Endothelial cell of umbilical vein (primary cell): ENCODE measurements around the gene SLC16A4. TPM values are rescaled to one million over a fixed set of nuclear protein-coding genes. Genes with fewer than 3 reads are reported as not detected.

ENCODE experiments used
- BruUV-seq: library from RNA; stranded (reverse); fragments of 400-500 nt; replicated peaks from 2 replicates; lab custom pipeline; 2021; lab: Mats Ljungman, UMichigan
- CTCF ChIA-PET: fragments of 300-600, 350-600 bp; sonication (Branson Sonifier 250); formaldehyde crosslinking; loops from one replicate; lab custom pipeline; 2021; ENCODE audit warnings: antibody characterized with exemption, inconsistent platforms; lab: Charles Lee
- POLR2A ChIA-PET: fragments of 300-600, 350-600 bp; sonication (Branson Sonifier 250); formaldehyde crosslinking; loops from one replicate; lab custom pipeline; 2021; ENCODE audit warnings: antibody characterized with exemption, inconsistent platforms; lab: Charles Lee
- DNase-seq: peaks from one replicate; pipeline ENCODE4 v3.0.0-alpha.2; 2011; ENCODE audit warnings: low read depth, low spot score
- FAIRE-seq: peaks from 2 replicates; lab custom pipeline; 2011; peaks lifted over from hg19 to GRCh38; lab: Jason Lieb, UNC
- H2AFZ ChIP-seq: 2 replicates; pipeline ENCODE4 v1.6.0; 2012; ENCODE audit warnings: low read depth, low read length, control low read depth, inconsistent platforms
- H3K27ac ChIP-seq: 2 replicates; pipeline ENCODE4 v1.5.1; 2011; ENCODE audit warnings: low read depth, mild to moderate bottlenecking, control low read depth, low read length, moderate library complexity; ENCODE audit not compliant: insufficient read depth
- H3K27me3 ChIP-seq, 2 experiments: 2 replicates each; pipeline versions ENCODE4 v1.6.0 to v1.6.1; 2011; ENCODE audit warnings: low read length in 2 of 2, mixed read lengths in 1 of 2; ENCODE audit not compliant: control insufficient read depth in 2 of 2, insufficient read depth in 2 of 2
- H3K36me3 ChIP-seq, 2 experiments: 2 replicates in 1 of 2; 3 replicates in 1 of 2; pipeline ENCODE4 v1.5.1; 2011; ENCODE audit warnings: low read length in 2 of 2, mild to moderate bottlenecking in 1 of 2, moderate library complexity in 1 of 2; ENCODE audit not compliant: control insufficient read depth in 2 of 2, insufficient read depth in 2 of 2; ENCODE audit errors: extremely low read depth in 1 of 2
- H3K4me1 ChIP-seq: 3 replicates; pipeline ENCODE4 v1.5.1; 2011; ENCODE audit warnings: mild to moderate bottlenecking, low read length; ENCODE audit not compliant: control insufficient read depth, insufficient read depth; ENCODE audit errors: extremely low read depth
- H3K4me2 ChIP-seq: 2 replicates; pipeline ENCODE4 v1.6.1; 2011; ENCODE audit warnings: low read length, control low read depth, mixed read lengths; ENCODE audit not compliant: insufficient read depth
- H3K4me3 ChIP-seq, 3 experiments: fragments of 200-600 bp in 1 of 3; sonication (generic), shearing (Covaris generic) in 1 of 3; replicated peaks in 1 of 3; 2 replicates each; pipeline ENCODE4 v1.5.1; 2011 to 2016; ENCODE audit warnings: control low read depth in 3 of 3, low read length in 3 of 3, mild to moderate bottlenecking in 2 of 3, inconsistent platforms in 1 of 3, low read depth in 1 of 3, moderate library complexity in 1 of 3; ENCODE audit not compliant: insufficient read depth in 1 of 3
- H3K79me2 ChIP-seq: 2 replicates; pipeline ENCODE4 v1.6.0; 2012; ENCODE audit warnings: low read length, inconsistent platforms; ENCODE audit not compliant: control insufficient read depth, insufficient read depth
- H3K9ac ChIP-seq: replicated peaks from 2 replicates; pipeline ENCODE3; 2011; ENCODE audit warnings: low read length, control low read depth; ENCODE audit not compliant: insufficient read depth; ENCODE audit errors: extremely low read depth
- H3K9me1 ChIP-seq: replicated peaks from 3 replicates; pipeline ENCODE4 v1.6.0; 2011; ENCODE audit warnings: mild to moderate bottlenecking, low read length; ENCODE audit not compliant: control insufficient read depth, insufficient read depth; ENCODE audit errors: extremely low read depth
- H3K9me3 ChIP-seq: replicated peaks from 2 replicates; pipeline ENCODE4 v1.5.1; 2012; ENCODE audit warnings: low read length, inconsistent platforms; ENCODE audit not compliant: control insufficient read depth, insufficient read depth
- H4K20me1 ChIP-seq: replicated peaks from 2 replicates; pipeline ENCODE3; 2011; ENCODE audit warnings: mild to moderate bottlenecking, low read length; ENCODE audit not compliant: control insufficient read depth, insufficient read depth; ENCODE audit errors: extremely low read depth
- EZH2 ChIP-seq: IDR thresholded peaks from 2 replicates; pipeline ENCODE4 v1.6.1; 2012; ENCODE audit warnings: borderline replicate concordance, low read depth, mild to moderate bottlenecking, moderate library complexity, low read length, inconsistent platforms; ENCODE audit not compliant: severe bottlenecking
- FOS ChIP-seq: IDR thresholded peaks from 2 replicates; pipeline ENCODE4 v1.6.1; 2011; ENCODE audit warnings: mild to moderate bottlenecking, low read length, moderate library complexity, borderline replicate concordance; ENCODE audit not compliant: insufficient read depth
- GATA2 ChIP-seq: IDR thresholded peaks from 2 replicates; pipeline ENCODE4 v1.7.0; 2011; ENCODE audit warnings: low read depth, mild to moderate bottlenecking, moderate library complexity, mixed read lengths, low read length; ENCODE audit not compliant: insufficient read length, insufficient read depth
- JUN ChIP-seq: IDR thresholded peaks from 2 replicates; pipeline ENCODE4 v1.6.1; 2011; ENCODE audit warnings: borderline replicate concordance, low read depth; ENCODE audit not compliant: insufficient read length, insufficient read depth
- MYC ChIP-seq: IDR thresholded peaks from one replicate; pipeline ENCODE4 v1.6.1; 2011; ENCODE audit warnings: mild to moderate bottlenecking, low read depth, low read length
- POLR2A ChIP-seq: IDR thresholded peaks from 2 replicates; pipeline ENCODE4 v1.6.1; 2012; ENCODE audit warnings: low read depth, mild to moderate bottlenecking, control low read depth, low read length
- POLR2AphosphoS5 ChIP-seq: IDR thresholded peaks from 2 replicates; pipeline ENCODE4 v1.6.1; 2012; ENCODE audit warnings: low read depth, mild to moderate bottlenecking, control low read depth, low read length, moderate library complexity; ENCODE audit not compliant: insufficient read depth
- dilution Hi-C: fragments of 300-500 bp; cut with MboI; formaldehyde crosslinking; loops from one replicate; pipeline ENCODE4 v1.15.0; 2019; ENCODE audit warnings: low sequenced_read_pairs; ENCODE audit not compliant: extremely low pct_ligation_motif_present
- intact Hi-C: fragments of 100-400 bp; cut with micrococcal nuclease; formaldehyde crosslinking; loops from one replicate; pipeline ENCODE4 v1.10.0; 2022
- polyA plus RNA-seq, 4 experiments: library from polyadenylated mRNA; depleted of rRNA in 3 of 4; stranded (reverse) in 3 of 4; unstranded in 1 of 4; fragments of >200 nt; gene quantifications; 2 replicates each; pipeline versions ENCODE4 v1.2.1 to v1.2.3, GENCODE V29; 2011 to 2012; ENCODE audit warnings: missing spikeins in 1 of 4
- total RNA-seq: library from RNA; stranded (reverse); gene quantifications from 2 replicates; pipeline ENCODE4 v1.2.3, GENCODE V29; 2021
- TF ChIP-seq, protein P1 (sequence below), 2 donors: IDR thresholded peaks; 1 replicate in 1 of 2; 2 replicates in 1 of 2; pipeline ENCODE4 v1.5.1; 2011; ENCODE audit warnings: low read length in 2 of 2, mild to moderate bottlenecking in 2 of 2, moderate library complexity in 2 of 2, control low read depth in 1 of 2, inconsistent platforms in 1 of 2, low read depth in 1 of 2; ENCODE audit not compliant: insufficient read depth in 1 of 2; ENCODE audit errors: extremely low read depth in 1 of 2
- TF ChIP-seq, protein P2 (sequence below): IDR thresholded peaks from 2 replicates; pipeline ENCODE4 v1.6.1; 2011; ENCODE audit not compliant: insufficient read depth, insufficient read length

SLC16A4 gene
- total and polyA plus RNA-seq, 2 donors (not counting 3 experiments of a cell fraction or from before 2014, with no cell fraction given), result 2.8 to 7.2 TPM

DNA sequence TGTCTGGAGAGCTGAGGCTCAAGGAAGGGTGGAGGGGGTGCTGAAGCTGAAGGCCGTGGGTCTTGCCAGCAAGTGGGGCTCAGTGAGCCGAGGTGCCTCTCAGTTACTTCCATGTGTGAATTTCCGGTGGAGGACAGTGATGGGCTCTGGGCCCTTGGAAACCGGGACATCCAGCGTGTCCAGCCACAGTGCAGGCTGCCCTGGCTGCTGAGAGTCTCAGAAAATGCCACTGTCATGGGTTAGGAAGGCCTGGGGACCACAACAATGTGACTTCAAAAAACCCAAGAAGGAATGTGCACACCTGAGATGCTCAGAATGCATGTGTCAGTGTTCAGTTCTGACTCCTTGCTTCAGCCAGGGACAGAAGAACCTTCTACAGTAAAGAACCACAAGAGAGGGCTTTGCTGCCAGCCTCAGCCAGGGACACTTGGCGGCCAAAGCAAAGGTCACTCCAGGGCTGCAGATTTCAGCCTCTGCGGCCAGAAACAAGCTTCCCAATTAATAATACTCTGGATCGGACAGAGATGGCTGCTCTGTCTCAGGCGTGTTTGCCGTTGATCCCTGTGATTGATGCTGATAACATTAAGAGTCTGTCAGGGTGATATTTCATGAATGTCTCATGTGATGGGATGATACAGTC lies 29.3 kb upstream of the SLC16A4 start:
- no peak overlapping the region for H3K9ac ChIP-seq
- no peak overlapping the region for H3K4me2 ChIP-seq
- H3K27ac ChIP-seq, result no peak overlapping the region
- BruUV-seq, result no TSS peak
- TF ChIP-seq JUN, result no peak
- TF ChIP-seq GATA2, result no peak
- TF ChIP-seq MYC, result no peak
- TF ChIP-seq, protein P1, sequence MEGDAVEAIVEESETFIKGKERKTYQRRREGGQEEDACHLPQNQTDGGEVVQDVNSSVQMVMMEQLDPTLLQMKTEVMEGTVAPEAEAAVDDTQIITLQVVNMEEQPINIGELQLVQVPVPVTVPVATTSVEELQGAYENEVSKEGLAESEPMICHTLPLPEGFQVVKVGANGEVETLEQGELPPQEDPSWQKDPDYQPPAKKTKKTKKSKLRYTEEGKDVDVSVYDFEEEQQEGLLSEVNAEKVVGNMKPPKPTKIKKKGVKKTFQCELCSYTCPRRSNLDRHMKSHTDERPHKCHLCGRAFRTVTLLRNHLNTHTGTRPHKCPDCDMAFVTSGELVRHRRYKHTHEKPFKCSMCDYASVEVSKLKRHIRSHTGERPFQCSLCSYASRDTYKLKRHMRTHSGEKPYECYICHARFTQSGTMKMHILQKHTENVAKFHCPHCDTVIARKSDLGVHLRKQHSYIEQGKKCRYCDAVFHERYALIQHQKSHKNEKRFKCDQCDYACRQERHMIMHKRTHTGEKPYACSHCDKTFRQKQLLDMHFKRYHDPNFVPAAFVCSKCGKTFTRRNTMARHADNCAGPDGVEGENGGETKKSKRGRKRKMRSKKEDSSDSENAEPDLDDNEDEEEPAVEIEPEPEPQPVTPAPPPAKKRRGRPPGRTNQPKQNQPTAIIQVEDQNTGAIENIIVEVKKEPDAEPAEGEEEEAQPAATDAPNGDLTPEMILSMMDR (IDR thresholded peaks at IDR 0.05; ENCODE audit: extremely low read depth in 1 of 2, insufficient read depth in 1 of 2, low read depth in 1 of 2, low read length in 2 of 2), result no peak
- TF ChIP-seq EZH2, result no peak
- TF ChIP-seq, protein P2, sequence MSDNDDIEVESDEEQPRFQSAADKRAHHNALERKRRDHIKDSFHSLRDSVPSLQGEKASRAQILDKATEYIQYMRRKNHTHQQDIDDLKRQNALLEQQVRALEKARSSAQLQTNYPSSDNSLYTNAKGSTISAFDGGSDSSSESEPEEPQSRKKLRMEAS, result no peak
- TF ChIP-seq FOS, result no peak
- TF ChIP-seq POLR2AphosphoS5, result no peak
- TF ChIP-seq POLR2A, result no peak
- POLR2A ChIA-PET, result no interaction called here
- intact Hi-C loops (no loop called here), dilution Hi-C loops (no loop called here)
- no peaks in the 10 kb centered on the region for H3K79me2 ChIP-seq
- DNase-seq, result no peak
- H3K4me3 ChIP-seq, result no peak overlapping the region
- no peak for FAIRE-seq
- CTCF ChIA-PET, result interaction anchor here (1.4 to 2.4 kb wide), 2 partner anchors 10 to 40 kb away, joined by 5 to 8 read pairs; no protein-coding TSS in a partner anchor
- no peak overlapping the region for H2AFZ ChIP-seq
- H3K4me1 ChIP-seq, result no peaks in the 10 kb centered on the region
- no peaks in the 10 kb centered on the region for H3K9me1 ChIP-seq
- no peaks in the 10 kb centered on the region for H4K20me1 ChIP-seq
- no peaks in the 10 kb centered on the region for H3K9me3 ChIP-seq
- H3K27me3 ChIP-seq, result peaks cover 8 to 18% of the 10 kb centered on the region in 2 experiments
- no peaks in the 10 kb centered on the region for H3K36me3 ChIP-seq
